ENCODE results near the gene ACIN1. TPM values are rescaled to one million over a fixed set of nuclear protein-coding genes. Genes with fewer than 3 reads are reported as not detected.
A peak's percentile ranks its signal among the peaks of the same experiment; 100 is the strongest.

Gene ACIN1
- total RNA-seq, 1 donor from 2014 or later = 184 TPM

DNA sequence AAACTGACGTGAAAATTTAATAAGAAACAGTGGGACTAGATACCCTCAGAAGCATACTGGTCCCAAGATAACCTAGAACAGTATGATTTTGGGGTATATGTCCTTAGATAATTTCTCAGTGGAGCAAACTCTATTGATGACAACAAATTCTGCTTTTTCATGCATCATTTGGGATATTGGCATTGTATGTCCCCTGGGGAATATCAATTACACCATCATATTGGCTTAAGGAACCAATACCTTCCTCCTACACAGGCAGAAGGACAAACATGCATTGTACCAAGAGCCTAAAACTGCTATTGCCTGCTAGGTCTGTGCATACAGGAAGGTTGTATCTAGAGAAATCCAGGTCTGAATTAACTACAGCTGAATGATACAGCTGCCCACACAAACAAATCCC, 20.0 kb downstream of the ACIN1 start:
- H3K27ac ChIP-seq = no peak overlapping the region
- no peak overlapping the region for H3K4me2 ChIP-seq
- H3K9ac ChIP-seq = no peak overlapping the region
- peaks cover 14% of the 10 kb centered on the region for H3K4me1 ChIP-seq
- no peaks in the 10 kb centered on the region for H3K27me3 ChIP-seq
- H3K9me3 Mint-ChIP-seq = no peaks in the 10 kb centered on the region
- H2AFZ ChIP-seq (replicated peaks) = no peak overlapping the region
- no peak overlapping the region for H3K4me3 ChIP-seq
- H3K79me2 ChIP-seq (ENCODE audit: low read depth) = peaks cover 32% of the 10 kb centered on the region
- no peak for DNase-seq (ENCODE audit: low spot score)
- H3K4me3 Mint-ChIP-seq = no peak overlapping the region
- peaks cover 8% of the 10 kb centered on the region for H3K27me3 Mint-ChIP-seq (ENCODE audit: insufficient read depth, low read depth)
- H3K4me1 Mint-ChIP-seq = peaks cover 26% of the 10 kb centered on the region
- H3F3A ChIP-seq (ENCODE audit: low read depth) = peaks cover 71% of the 10 kb centered on the region
- peaks cover 22% of the 10 kb centered on the region for H3K36me3 ChIP-seq
- peaks cover 23% of the 10 kb centered on the region for H4K20me1 ChIP-seq (ENCODE audit: low read depth)
- peaks cover 32% of the 10 kb centered on the region for H3K36me3 Mint-ChIP-seq
- TF ChIP-seq, protein P1, sequence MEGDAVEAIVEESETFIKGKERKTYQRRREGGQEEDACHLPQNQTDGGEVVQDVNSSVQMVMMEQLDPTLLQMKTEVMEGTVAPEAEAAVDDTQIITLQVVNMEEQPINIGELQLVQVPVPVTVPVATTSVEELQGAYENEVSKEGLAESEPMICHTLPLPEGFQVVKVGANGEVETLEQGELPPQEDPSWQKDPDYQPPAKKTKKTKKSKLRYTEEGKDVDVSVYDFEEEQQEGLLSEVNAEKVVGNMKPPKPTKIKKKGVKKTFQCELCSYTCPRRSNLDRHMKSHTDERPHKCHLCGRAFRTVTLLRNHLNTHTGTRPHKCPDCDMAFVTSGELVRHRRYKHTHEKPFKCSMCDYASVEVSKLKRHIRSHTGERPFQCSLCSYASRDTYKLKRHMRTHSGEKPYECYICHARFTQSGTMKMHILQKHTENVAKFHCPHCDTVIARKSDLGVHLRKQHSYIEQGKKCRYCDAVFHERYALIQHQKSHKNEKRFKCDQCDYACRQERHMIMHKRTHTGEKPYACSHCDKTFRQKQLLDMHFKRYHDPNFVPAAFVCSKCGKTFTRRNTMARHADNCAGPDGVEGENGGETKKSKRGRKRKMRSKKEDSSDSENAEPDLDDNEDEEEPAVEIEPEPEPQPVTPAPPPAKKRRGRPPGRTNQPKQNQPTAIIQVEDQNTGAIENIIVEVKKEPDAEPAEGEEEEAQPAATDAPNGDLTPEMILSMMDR (IDR thresholded peaks at IDR 0.05) = no peak
- TF ChIP-seq EZH2 (IDR thresholded peaks at IDR 0.05) (no peak), EZH2phosphoT487 (IDR thresholded peaks at IDR 0.05) (no peak)
- no peak overlapping the region for H3K27ac Mint-ChIP-seq
- H3K9me3 ChIP-seq (ENCODE audit: low read depth) = no peaks in the 10 kb centered on the region

DNA sequence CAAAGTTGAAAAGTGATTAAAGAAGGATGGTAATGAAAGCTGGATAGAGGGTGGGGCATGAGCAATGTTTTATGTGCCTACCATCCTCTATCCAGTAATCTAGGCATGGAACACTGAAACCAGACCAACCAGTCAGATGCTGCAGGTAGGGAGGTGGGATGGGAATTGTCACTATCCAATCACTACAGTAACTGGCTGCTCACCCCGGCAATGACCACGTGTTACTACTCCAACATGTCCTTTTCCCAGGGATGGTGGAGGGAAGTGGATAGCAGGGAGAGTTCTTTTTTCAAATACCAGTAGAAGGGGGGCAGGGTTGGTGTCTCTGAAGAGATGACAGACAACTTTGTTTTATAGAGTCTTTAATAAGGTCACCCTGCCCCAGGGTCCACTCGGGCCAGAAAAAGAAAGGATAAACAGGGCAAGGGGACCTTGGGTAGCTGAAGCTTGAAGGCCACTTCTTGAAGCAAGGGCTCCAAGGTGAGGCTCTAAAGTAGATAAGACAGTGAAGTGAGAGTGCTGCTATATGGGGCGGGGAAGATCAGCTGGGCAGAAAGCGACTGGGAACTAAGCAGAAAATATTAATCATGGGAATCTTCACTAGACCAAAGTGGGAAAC, 22.9 kb downstream of the ACIN1 start:
- peak overlapping the region; percentile 67 for H3K27ac ChIP-seq
- H3K27ac Mint-ChIP-seq = peak overlapping the region; percentile 85
- peak overlapping the region; percentile 92 for H3K4me3 ChIP-seq
- no peaks in the 10 kb centered on the region for H3K9me3 ChIP-seq (ENCODE audit: low read depth)
- H4K20me1 ChIP-seq (ENCODE audit: low read depth) = peaks cover 49% of the 10 kb centered on the region
- H3K36me3 Mint-ChIP-seq = peaks cover 22% of the 10 kb centered on the region
- DNase-seq (ENCODE audit: low spot score) = peak; percentile 49
- H3K27me3 Mint-ChIP-seq (ENCODE audit: insufficient read depth, low read depth) = peaks cover 8% of the 10 kb centered on the region
- peaks cover 41% of the 10 kb centered on the region for H3K4me1 ChIP-seq
- H2AFZ ChIP-seq (replicated peaks) = no peak overlapping the region
- H3K27me3 ChIP-seq = no peaks in the 10 kb centered on the region
- H3K9ac ChIP-seq = no peak overlapping the region
- no peaks in the 10 kb centered on the region for H3K9me3 Mint-ChIP-seq
- TF ChIP-seq EZH2 (IDR thresholded peaks at IDR 0.05) = no peak
- TF ChIP-seq, protein P1 (IDR thresholded peaks at IDR 0.05) = no peak
- TF ChIP-seq EZH2phosphoT487 (IDR thresholded peaks at IDR 0.05) = no peak
- peak overlapping the region; percentile 89 for H3K4me3 Mint-ChIP-seq
- peaks cover 68% of the 10 kb centered on the region for H3F3A ChIP-seq (ENCODE audit: low read depth)
- peaks cover 22% of the 10 kb centered on the region for H3K36me3 ChIP-seq
- H3K79me2 ChIP-seq (ENCODE audit: low read depth) = peaks cover 61% of the 10 kb centered on the region
- peak overlapping the region; percentile 85 for H3K4me2 ChIP-seq
- peaks cover 41% of the 10 kb centered on the region for H3K4me1 Mint-ChIP-seq

DNA sequence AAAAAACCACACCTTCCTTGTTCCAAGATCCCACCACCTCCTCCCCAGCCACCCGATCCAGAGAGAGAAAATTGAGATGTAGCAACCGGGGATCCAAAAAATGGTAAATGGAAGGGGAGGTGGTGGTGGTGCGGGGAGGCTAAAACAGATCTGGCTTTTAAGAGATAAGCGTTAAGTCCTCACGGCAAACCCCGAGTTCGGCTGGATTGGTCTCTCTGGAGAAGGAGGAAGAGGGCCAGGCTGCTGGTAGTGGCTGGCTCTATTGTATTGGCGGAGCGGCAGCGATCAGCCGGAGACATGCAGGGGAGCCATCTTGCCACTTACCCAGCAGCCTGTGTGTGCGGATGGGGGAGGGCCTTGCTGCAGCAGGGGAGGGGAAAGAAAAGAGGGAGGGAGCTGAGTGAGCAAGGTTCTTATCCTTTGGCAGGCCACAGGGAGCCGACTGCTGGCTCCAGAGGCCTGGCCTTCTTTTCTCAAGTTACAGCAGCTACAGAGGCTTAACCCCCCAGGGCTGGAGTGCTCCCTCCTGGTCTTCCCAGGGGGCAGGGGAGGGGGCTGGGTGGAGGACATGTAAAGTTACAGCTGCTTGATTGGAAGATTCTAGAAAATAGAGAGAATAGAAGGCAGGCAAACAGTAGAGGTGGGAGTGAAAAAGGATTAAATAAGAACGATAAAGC, 23.6 kb downstream of the ACIN1 start:
- H3K36me3 ChIP-seq = peaks cover 18% of the 10 kb centered on the region
- H3F3A ChIP-seq (ENCODE audit: low read depth) = peaks cover 72% of the 10 kb centered on the region
- H3K27me3 ChIP-seq = no peaks in the 10 kb centered on the region
- Mint-ChIP-seq H3K36me3 (peaks cover 23% of the 10 kb centered on the region), H3K27me3 (ENCODE audit: insufficient read depth, low read depth) (peaks cover 10% of the 10 kb centered on the region), H3K4me1 (peaks cover 41% of the 10 kb centered on the region), H3K27ac (peak overlapping the region; percentile 85), H3K4me3 (peak overlapping the region; percentile 89), H3K9me3 (no peaks in the 10 kb centered on the region)
- H3K4me3 ChIP-seq = peak overlapping the region; percentile 92
- H2AFZ ChIP-seq (replicated peaks) = no peak overlapping the region
- H4K20me1 ChIP-seq (ENCODE audit: low read depth) = peaks cover 52% of the 10 kb centered on the region
- peaks cover 48% of the 10 kb centered on the region for H3K4me1 ChIP-seq
- no peak for TF ChIP-seq EZH2 (IDR thresholded peaks at IDR 0.05)
- TF ChIP-seq, protein P1 (IDR thresholded peaks at IDR 0.05) = no peak
- no peak for TF ChIP-seq EZH2phosphoT487 (IDR thresholded peaks at IDR 0.05)
- peaks cover 65% of the 10 kb centered on the region for H3K79me2 ChIP-seq (ENCODE audit: low read depth)
- H3K4me2 ChIP-seq = peak overlapping the region; percentile 85
- H3K9ac ChIP-seq = peak overlapping the region; percentile 81
- H3K27ac ChIP-seq = peak overlapping the region; percentile 67
- peak; percentile 94 for DNase-seq (ENCODE audit: low spot score)
- H3K9me3 ChIP-seq (ENCODE audit: low read depth) = no peaks in the 10 kb centered on the region

Data from neural progenitor cell (in vitro differentiated cells).